ENCODE results near the gene MBD3L1.

The MBD3L1 gene

DNA sequence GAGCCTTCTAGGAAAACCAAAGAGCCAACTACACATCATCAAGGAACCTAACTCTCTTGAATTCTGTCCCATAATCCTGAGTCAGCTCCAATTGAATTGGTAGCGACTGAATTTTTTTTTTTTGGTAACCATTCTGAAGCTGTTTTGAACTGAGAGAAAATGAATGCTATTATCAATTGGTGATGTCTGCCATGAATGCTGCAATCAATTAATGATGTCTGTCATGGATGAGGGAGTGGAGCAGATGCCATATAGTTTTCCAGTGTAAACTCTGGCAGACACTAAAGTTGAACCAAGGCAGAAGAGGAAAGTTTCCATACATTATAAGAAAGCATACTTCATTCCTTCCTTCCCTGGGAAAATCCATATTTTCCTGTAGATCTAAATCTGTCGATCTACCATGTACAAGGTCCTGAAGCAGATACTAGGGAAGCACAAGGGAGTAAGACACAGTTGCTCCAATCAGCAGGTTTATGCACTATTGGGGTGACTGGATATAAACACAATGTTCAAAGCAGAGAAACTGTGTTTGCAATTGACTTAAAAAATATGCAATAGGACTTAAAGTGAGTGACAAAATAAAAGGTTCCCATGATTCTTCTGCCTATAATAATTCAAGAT is 48.8 kb downstream of the MBD3L1 start:
- no peak for DNase-seq (ENCODE audit: low read depth)

DNA sequence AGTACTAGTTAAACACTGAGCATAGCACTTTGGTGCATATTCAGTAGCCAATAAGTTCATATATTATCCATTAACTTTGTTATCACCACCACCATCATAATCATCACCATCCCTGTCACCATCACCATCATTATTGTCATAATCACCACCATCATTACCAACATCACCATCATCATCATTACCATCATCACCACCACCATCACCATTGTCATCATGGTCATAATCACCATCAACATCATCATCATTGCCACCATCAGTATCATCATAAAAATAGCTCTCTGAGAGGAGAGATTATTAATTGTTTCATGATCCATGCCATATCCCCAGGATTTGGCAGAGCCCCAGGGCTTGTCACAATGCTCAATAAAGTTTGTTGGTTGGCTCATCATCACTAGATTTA is 49.3 kb downstream of the MBD3L1 start:
- no peak for DNase-seq (ENCODE audit: low read depth)

DNA sequence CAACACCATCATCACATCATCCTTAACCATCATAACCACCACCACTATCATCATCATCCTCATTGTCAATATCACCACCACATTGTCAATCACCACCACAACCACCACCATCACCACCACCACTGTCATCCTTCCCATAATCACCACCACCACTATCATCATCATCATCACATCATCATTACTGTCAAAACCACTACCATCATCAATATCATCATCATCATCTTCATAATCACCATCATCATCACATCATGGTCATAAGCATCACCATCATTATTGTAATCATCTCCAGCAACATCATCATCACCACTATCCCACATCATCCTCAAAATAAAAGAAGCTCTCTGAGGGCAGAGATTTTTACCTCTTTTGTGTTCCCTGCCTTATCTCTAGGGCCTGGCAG is 52.2 kb downstream of the MBD3L1 start:
- no peak for DNase-seq (ENCODE audit: low read depth)

DNA sequence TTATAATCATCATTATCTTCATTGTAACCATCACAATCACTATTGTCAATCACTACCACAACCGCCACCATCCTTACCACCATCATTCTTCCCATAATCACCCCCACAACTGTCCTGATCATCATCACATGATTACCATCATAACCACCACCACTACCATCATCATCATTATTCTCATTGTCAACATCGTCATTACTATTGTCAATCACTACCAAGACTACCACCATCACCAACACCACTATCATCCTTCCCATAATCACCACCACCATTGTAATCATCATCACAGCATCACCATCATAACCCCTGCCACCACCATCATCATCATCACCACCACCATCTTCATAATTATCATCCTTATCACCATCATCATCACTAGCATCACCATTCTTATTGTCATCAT is 55.2 kb downstream of the MBD3L1 start:
- DNase-seq (ENCODE audit: low read depth) = no peak

DNA sequence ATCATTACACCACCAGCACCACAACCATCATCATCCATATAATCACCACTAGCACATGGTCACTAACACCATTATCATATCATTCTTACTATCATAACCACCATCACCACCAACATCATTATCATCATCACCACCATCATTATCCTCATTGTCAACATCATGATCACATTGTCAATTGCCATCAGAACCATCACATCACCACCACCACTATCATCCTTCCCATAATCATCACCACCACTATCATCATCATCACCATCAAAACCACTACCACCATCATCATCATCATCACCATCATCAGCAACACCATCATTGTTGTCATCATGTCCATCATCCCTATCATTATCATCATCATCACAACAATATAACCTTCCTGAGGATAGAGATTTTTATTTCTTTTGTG is 58.1 kb downstream of the MBD3L1 start:
- DNase-seq (ENCODE audit: low read depth) = no peak

Data from T-helper 22 cell (primary cell).